ENCODE data around the gene TXNRD1. TPM values are rescaled to one million over a fixed set of nuclear protein-coding genes. Genes with fewer than 3 reads are reported as not detected.

TXNRD1 gene
- total RNA-seq, 2 donors from 2014 or later = 35.9 to 36.6 TPM

GRCh38 chr12:104230304-104231095 lies 14.9 kb downstream of the TXNRD1 start:
- Histone ChIP-seq H3K4me1 (no peaks in the 10 kb centered on the region), H3K27me3 (no peaks in the 10 kb centered on the region), H3K4me3 (no peak overlapping the region), H3K9me3 (peaks cover 0 to 19% (median 0%) of the 10 kb centered on the region in 3 donors), H3K27ac (no peak overlapping the region), H3K36me3 (replicated peaks in 1 of 2; ENCODE audit: insufficient read depth in 1 of 2, low read depth in 2 of 2) (no peaks in the 10 kb centered on the region)
- WGBS, 2 donors = 76 to 78% methylated on average over 8 of the region's 8 CpGs
- ATAC-seq (no peak), DNase-seq (no peak)
- intact Hi-C loops (cut with DNase I) = no loop called here
- TF ChIP-seq, protein P1, sequence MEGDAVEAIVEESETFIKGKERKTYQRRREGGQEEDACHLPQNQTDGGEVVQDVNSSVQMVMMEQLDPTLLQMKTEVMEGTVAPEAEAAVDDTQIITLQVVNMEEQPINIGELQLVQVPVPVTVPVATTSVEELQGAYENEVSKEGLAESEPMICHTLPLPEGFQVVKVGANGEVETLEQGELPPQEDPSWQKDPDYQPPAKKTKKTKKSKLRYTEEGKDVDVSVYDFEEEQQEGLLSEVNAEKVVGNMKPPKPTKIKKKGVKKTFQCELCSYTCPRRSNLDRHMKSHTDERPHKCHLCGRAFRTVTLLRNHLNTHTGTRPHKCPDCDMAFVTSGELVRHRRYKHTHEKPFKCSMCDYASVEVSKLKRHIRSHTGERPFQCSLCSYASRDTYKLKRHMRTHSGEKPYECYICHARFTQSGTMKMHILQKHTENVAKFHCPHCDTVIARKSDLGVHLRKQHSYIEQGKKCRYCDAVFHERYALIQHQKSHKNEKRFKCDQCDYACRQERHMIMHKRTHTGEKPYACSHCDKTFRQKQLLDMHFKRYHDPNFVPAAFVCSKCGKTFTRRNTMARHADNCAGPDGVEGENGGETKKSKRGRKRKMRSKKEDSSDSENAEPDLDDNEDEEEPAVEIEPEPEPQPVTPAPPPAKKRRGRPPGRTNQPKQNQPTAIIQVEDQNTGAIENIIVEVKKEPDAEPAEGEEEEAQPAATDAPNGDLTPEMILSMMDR (IDR thresholded peaks at IDR 0.05) = no peak
- TF ChIP-seq POLR2A (IDR thresholded peaks at IDR 0.05) = no peak

- Histone ChIP-seq H3K4me3 (no peak overlapping the region), H3K27ac (no peak overlapping the region), H3K4me1 (no peaks in the 10 kb centered on the region), H3K36me3 (replicated peaks in 1 of 2; ENCODE audit: insufficient read depth in 1 of 2, low read depth in 2 of 2) (no peaks in the 10 kb centered on the region), H3K9me3 (peaks cover 0 to 23% (median 0%) of the 10 kb centered on the region in 3 donors), H3K27me3 (no peaks in the 10 kb centered on the region)
- TF ChIP-seq, protein P1 (IDR thresholded peaks at IDR 0.05) = no peak
- no peak for TF ChIP-seq POLR2A (IDR thresholded peaks at IDR 0.05)
- DNase-seq (no peak), ATAC-seq (no peak)
- intact Hi-C loops (cut with DNase I) = no loop called here
- WGBS, 2 donors = 91% methylated on average over 6 of the region's 6 CpGs
These were observed 17.2 kb downstream of the TXNRD1 start for GRCh38 chr12:104232609-104233280.

DNA sequence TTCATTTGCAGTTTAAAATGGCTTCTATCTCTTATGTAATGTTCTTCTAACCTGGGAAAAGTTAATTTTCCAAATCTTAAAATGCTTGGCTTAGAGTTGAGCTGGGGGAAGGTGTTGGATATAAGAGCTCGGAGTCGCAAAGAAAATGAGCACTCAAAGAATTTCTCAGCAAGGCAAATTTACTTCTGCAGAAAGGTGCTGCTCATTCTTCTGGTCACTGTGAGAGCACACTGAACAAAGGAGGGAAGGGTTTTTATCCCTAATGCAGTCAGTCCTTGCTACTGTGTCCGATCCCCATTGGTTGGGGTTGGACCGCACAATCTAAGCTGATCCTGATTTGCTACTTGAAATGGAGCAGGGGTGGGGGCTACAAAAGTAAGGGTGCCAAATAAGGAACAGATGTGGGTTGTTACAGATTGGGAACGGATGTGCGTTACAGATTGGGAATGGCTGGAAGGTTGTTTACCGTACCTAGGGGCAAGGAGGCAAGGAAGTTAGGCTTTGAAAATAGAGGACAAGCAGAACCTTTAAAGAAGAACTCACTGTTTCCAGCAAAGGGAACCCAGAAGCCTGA lies 19.4 kb downstream of the TXNRD1 start:
- WGBS, 2 donors = 79 to 98% methylated on average over 7 of the region's 7 CpGs
- ATAC-seq = no peak
- peaks cover 0 to 23% (median 0%) of the 10 kb centered on the region in 3 donors for H3K9me3 ChIP-seq
- no peak for TF ChIP-seq POLR2A (IDR thresholded peaks at IDR 0.05)
- TF ChIP-seq, protein P1 (IDR thresholded peaks at IDR 0.05) = no peak
- H3K36me3 ChIP-seq (replicated peaks in 1 of 2; ENCODE audit: insufficient read depth in 1 of 2, low read depth in 2 of 2) = no peaks in the 10 kb centered on the region
- no peaks in the 10 kb centered on the region for H3K4me1 ChIP-seq
- DNase-seq = no peak
- no peak overlapping the region for H3K27ac ChIP-seq
- intact Hi-C loops (cut with DNase I) = no loop called here
- no peaks in the 10 kb centered on the region for H3K27me3 ChIP-seq
- no peak overlapping the region for H3K4me3 ChIP-seq

- H3K4me1 ChIP-seq = no peaks in the 10 kb centered on the region
- DNase-seq (no peak), ATAC-seq (no peak)
- no peak overlapping the region for H3K4me3 ChIP-seq
- peaks cover 0 to 15% (median 0%) of the 10 kb centered on the region in 3 donors for H3K9me3 ChIP-seq
- intact Hi-C loops (cut with DNase I) = no loop called here
- no peak overlapping the region for H3K27ac ChIP-seq
- TF ChIP-seq, protein P1 (IDR thresholded peaks at IDR 0.05) = no peak
- TF ChIP-seq POLR2A (IDR thresholded peaks at IDR 0.05) = no peak
- no peaks in the 10 kb centered on the region for H3K27me3 ChIP-seq
- 85 to 87% methylated on average over 8 of the region's 8 CpGs for WGBS, 2 donors
- no peaks in the 10 kb centered on the region for H3K36me3 ChIP-seq (replicated peaks in 1 of 2; ENCODE audit: insufficient read depth in 1 of 2, low read depth in 2 of 2)
These were observed 22.4 kb downstream of the TXNRD1 start for GRCh38 chr12:104237930-104238329.

Data from body of pancreas (tissue), 4 donors.